NCI-H524 treated with DMSO at 0.1 percent for 48 hours (cell line): ENCODE results near the gene CD209.
A peak's percentile ranks its signal among the peaks of the same experiment; 100 is the strongest.
"Not testable (repeated sequence)": the region's sequence is repeated elsewhere in the genome, so short reads cannot be mapped to it uniquely, and the experiment has no call there.

Source experiments
- DNase-seq: peaks from one replicate; lab custom pipeline; 2025; lab: John Stamatoyannopoulos, UW

Gene CD209, protein sequence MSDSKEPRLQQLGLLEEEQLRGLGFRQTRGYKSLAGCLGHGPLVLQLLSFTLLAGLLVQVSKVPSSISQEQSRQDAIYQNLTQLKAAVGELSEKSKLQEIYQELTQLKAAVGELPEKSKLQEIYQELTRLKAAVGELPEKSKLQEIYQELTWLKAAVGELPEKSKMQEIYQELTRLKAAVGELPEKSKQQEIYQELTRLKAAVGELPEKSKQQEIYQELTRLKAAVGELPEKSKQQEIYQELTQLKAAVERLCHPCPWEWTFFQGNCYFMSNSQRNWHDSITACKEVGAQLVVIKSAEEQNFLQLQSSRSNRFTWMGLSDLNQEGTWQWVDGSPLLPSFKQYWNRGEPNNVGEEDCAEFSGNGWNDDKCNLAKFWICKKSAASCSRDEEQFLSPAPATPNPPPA

DNA sequence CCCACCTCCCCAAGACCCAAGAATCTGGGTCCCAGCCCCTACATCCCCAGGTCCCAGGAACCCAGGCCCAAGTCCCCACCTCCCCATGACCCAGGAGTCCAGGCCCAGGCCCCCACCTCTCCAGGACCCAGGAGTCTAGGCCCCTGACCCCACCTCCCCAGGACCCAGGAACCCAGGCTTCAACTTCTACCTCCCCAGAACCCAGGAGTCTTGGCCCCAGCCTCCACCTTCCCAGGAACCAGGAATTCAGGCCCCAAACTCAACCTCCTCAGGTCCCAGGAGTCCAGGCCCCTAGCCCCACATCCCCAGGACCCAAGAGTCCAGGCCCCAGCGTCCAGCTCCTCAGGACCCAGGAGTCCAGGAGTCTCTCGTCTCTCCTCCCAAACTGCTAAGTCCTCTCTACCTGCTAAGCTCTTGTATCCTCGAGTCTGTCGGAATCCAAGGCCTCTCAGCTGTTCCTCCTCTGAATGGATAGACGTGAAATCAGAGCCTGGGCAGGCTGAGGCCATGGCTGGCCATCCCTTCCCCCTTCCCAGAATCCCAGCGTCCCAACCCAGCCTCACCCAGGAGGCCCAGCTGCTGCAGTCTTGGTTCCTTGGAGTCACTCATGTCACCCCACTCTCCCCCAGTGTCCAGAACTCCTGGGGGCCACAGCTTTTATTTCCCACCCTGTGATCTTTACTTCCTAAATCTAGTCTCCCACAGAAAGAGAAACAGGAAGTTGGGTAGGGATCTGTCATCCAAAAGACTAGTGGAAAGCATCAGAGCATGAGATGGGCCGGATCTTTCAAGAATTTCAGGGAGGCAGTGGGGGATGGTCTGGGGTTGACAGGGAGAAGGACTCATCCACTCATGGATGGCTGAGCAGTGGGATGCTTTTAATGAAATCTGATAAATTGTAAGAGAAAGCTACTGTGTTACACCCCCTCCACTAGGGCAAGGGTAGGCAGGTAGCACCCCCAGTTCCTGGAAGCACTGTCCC, at the start of gene CD209:
TSS of gene CD209 (minus strand) at position 632 of the 982 bp plus-strand sequence. CDS start at position 609, 23 bp downstream.
- DNase-seq, result no peak

- DNase-seq, result no peak
These were observed 48.3 kb upstream of the CD209 start for GRCh38 chr19:7795555-7796161.

GRCh38 chr19:7793493-7793892, 46.2 kb upstream of the CD209 start:
- no peak for DNase-seq

GRCh38 chr19:7792701-7793100, 45.4 kb upstream of the CD209 start:
- not testable (repeated sequence) for DNase-seq

- DNase-seq, result no peak
These were observed 44.9 kb upstream of the CD209 start for GRCh38 chr19:7792281-7792680.

GRCh38 chr19:7790416-7790815, 43.1 kb upstream of the CD209 start:
- no peak for DNase-seq

DNA sequence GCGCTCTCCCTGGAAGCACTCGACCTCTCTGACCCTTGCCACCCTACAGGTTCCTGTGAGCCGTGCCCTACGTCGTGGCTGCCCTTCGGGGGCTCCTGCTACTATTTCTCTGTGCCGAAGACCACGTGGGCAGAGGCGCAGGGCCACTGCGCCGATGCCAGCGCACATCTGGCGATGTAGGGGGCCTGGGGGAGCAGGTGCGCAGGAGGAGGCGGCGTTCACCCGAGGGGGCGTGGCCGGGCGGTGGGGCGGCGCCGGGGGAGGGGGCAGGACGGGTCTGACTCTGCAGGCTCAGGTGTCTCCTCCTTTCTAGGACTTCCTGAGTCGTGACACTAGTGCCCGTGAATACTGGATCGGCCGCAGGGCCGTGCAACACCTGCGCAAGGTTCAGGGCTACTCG, 42.1 kb upstream of the CD209 start:
- no peak for DNase-seq

DNA sequence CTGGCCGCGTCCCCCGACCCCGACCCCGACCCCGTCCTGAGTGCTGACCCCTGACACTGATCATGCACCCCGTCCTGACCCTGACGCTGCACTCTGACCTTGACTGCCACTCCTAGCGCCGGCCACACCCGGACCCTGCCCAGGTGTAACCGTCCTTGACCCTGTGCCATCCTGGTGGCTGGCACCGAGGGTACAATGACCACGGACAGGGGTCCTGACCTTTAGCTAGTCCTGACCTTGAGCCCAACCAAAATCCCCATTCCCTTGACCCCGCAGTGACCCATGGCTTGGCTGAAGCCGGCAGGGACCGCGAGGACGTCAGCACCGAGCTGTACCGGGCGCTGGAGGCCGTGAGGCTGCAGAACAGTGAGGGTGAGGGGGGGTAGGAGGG, 41.6 kb upstream of the CD209 start:
- no peak for DNase-seq

DNA sequence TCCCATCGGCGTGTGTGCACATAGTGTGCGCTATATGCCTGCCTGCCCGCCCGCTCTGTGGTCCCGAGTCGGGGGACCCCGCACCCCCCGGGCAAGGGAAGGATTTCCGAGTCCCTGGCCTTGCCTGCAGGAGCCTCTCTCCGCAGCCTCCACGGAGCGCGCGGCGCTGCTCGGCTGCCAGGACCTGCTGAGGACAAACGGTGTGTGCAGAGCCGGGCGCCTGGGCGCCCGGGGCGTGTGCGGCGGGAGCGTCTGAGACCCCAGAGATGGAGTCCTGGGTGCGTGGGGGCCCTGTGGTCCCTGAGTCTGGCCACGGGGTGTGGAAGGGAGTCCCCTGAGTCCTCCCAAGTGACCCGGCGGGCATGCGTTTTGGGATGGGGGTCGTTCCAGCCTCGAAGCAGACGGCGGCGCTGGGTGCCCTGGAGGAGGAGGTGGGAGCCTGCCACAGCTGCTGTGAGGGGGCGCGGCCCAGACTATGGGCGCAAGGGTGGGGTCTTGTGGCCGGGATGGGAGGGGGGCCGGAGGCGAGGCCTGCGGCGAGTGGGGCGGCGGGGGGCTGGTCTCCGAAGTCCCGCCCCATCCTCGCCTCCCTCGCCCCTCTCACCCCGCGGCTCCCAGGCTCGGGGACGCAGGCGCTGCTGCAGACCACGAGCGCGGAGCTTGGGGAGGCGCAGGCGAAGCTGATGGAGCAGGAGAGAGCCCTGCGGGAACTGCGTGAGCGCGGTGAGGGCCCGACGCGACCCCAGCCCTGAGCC, 41.0 kb upstream of the CD209 start:
- no peak for DNase-seq

- DNase-seq, result no peak
These were observed 40.4 kb upstream of the CD209 start for GRCh38 chr19:7787602-7788177.

- DNase-seq, result no peak
These were observed 39.8 kb upstream of the CD209 start for GRCh38 chr19:7787141-7787540.

DNA sequence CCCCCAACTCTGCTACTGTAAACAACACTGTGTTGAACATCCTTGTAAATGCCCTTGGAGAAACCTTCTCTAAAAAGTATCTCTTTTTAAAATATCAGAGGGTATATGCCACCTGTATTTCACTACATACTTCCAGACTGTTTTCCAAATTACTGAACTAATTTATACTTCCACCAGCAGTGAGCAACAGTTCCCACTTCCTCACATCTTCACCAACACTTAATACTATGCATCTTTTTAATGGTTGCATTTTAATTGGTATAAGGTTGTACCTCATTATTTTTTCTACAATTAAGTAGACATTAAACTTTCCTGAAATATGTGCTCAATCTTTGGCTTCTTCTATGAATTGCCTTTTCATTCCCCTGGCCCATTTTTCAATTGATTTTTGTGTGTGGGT, 37.5 kb upstream of the CD209 start:
- no peak for DNase-seq

DNA sequence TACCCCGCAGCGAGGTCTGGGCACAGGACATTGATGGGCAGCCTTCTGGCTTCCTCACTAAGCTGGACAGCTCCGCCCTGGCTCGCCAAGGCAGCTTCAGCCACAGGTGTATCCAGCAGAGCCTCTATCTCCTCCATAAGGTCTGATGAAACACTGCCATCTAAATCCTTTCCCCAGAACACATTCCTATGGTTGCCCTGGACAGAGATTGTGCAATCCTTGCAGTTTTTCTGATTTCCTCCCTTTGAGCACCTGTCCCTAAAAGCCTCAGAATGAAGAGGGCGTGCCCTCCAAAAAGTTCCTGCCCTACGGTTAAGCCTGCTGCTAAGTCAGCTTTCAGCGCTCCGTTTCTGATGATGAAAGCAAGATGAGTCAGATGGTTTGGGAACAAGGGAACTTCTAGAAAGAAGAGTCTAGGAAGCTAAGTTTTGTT, 36.7 kb upstream of the CD209 start:
- DNase-seq, result no peak

- no peak for DNase-seq
These were observed 33.8 kb upstream of the CD209 start for GRCh38 chr19:7781157-7781556.

GRCh38 chr19:7779631-7780486, 32.5 kb upstream of the CD209 start:
- DNase-seq, result no peak

DNA sequence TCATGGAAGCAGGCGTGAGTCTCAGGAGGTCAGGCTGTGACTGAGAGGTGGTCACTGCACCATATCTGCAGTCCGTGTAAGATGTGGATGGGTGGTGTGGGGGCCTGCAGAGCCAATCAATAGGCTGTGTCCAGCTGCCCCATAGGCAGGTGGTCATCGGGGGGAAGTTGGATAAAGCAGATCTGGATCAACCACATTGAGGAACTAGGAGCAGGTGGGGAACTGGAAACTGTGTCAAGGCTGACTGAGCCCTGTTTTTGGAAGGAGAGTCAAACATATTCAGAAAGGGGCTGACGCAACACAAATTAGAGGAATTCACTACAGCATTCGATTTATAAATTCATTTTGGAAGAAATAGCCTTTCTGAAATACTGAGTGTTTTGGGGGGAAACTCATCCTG, 30.7 kb upstream of the CD209 start:
- DNase-seq, result no peak

GRCh38 chr19:7775761-7776160, 28.4 kb upstream of the CD209 start:
- no peak for DNase-seq

GRCh38 chr19:7773841-7774240, 26.5 kb upstream of the CD209 start:
- no peak for DNase-seq

GRCh38 chr19:7772752-7773291, 25.5 kb upstream of the CD209 start:
- peak; percentile 51 for DNase-seq

DNA sequence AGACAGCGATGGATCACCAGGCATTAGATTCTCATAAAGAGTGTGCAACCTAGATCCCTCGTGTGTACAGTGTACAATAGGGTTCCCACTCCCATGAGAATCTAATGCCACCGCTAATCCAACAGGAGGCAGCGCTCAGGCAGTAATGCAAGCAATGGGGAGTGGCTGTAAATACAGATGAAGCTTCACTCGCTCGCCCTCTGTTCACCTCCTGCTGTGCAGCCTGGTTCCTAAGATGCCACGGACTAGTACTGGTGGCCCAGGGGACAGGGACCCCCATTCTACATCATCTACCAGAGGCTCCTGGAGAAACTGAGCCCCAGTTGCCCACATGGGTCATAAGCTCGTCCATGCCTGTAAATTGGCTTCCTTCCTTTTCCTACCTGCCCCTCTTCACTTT, 23.7 kb upstream of the CD209 start:
- DNase-seq, result no peak
